Measurements from ENCODE around the gene RYR3.

The RYR3 gene

DNA sequence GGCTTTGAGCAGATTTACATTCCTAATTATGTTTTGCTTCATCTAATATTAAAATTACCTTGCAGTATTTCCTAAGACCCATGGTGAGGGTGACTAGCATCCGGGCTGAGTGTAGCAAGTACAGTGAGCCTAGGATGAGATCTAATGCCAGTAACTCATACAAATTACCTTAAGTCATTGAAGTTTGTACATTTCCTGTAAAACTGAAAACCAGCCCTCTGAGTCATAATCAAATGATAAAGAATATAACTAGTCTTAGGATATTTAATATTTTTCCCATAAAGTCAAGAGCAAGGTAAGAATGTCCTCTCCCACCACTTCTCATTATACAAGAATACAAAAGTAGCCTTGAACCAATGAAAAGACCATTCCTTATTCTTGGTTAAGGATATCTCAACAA lies 602.7 kb downstream of the RYR3 start:
- DNase-seq, result no peak
